ENCODE data around the gene ATXN1. TPM values are rescaled to one million over a fixed set of nuclear protein-coding genes. Genes with fewer than 3 reads are reported as not detected.

Gene ATXN1
- total RNA-seq, 1 donor from 2014 or later, result 33.7 TPM

- Mint-ChIP-seq H3K27me3 (no peaks in the 10 kb centered on the region), H3K4me3 (no peak overlapping the region), H3K4me1 (ENCODE audit: unreplicated experiment) (peaks cover 12% of the 10 kb centered on the region), H3K36me3 (peaks cover 3% of the 10 kb centered on the region), H3K9me3 (no peaks in the 10 kb centered on the region), H3K27ac (no peak overlapping the region)
- no peak for TF ChIP-seq CTCF (conservative IDR thresholded peaks at IDR 0.05)
- DNase-seq (ENCODE audit: extremely low spot score, unreplicated experiment), result no peak
Measured at GRCh38 chr6:16564436-16564835, 196.8 kb downstream of the ATXN1 start.

GRCh38 chr6:16563628-16564240, 197.5 kb downstream of the ATXN1 start:
- Mint-ChIP-seq H3K27ac (no peak overlapping the region), H3K4me3 (no peak overlapping the region), H3K4me1 (ENCODE audit: unreplicated experiment) (peaks cover 10% of the 10 kb centered on the region), H3K36me3 (peaks cover 1% of the 10 kb centered on the region), H3K9me3 (no peaks in the 10 kb centered on the region), H3K27me3 (no peaks in the 10 kb centered on the region)
- DNase-seq (ENCODE audit: extremely low spot score, unreplicated experiment), result no peak
- no peak for TF ChIP-seq CTCF (conservative IDR thresholded peaks at IDR 0.05)

GRCh38 chr6:16562498-16562897, 198.8 kb downstream of the ATXN1 start:
- Mint-ChIP-seq H3K4me3 (no peak overlapping the region), H3K27ac (no peak overlapping the region), H3K36me3 (no peaks in the 10 kb centered on the region), H3K27me3 (no peaks in the 10 kb centered on the region), H3K4me1 (ENCODE audit: unreplicated experiment) (no peaks in the 10 kb centered on the region), H3K9me3 (no peaks in the 10 kb centered on the region)
- no peak for TF ChIP-seq CTCF (conservative IDR thresholded peaks at IDR 0.05)
- no peak for DNase-seq (ENCODE audit: extremely low spot score, unreplicated experiment)

GRCh38 chr6:16559071-16559470, 202.2 kb downstream of the ATXN1 start:
- no peak overlapping the region for H3K4me3 Mint-ChIP-seq
- no peaks in the 10 kb centered on the region for H3K27me3 Mint-ChIP-seq
- peaks cover 5% of the 10 kb centered on the region for H3K36me3 Mint-ChIP-seq
- DNase-seq (ENCODE audit: extremely low spot score, unreplicated experiment), result no peak
- H3K4me1 Mint-ChIP-seq (ENCODE audit: unreplicated experiment), result no peaks in the 10 kb centered on the region
- no peaks in the 10 kb centered on the region for H3K9me3 Mint-ChIP-seq
- no peak overlapping the region for H3K27ac Mint-ChIP-seq
- TF ChIP-seq CTCF (conservative IDR thresholded peaks at IDR 0.05), result no peak

GRCh38 chr6:16555550-16555949, 205.7 kb downstream of the ATXN1 start:
- Mint-ChIP-seq H3K4me1 (ENCODE audit: unreplicated experiment) (no peaks in the 10 kb centered on the region), H3K36me3 (peaks cover 5% of the 10 kb centered on the region), H3K9me3 (no peaks in the 10 kb centered on the region), H3K4me3 (no peak overlapping the region), H3K27ac (no peak overlapping the region), H3K27me3 (no peaks in the 10 kb centered on the region)
- DNase-seq (ENCODE audit: extremely low spot score, unreplicated experiment), result no peak
- TF ChIP-seq CTCF (conservative IDR thresholded peaks at IDR 0.05), result no peak

- no peak for TF ChIP-seq CTCF (conservative IDR thresholded peaks at IDR 0.05)
- H3K36me3 Mint-ChIP-seq, result peaks cover 9% of the 10 kb centered on the region
- DNase-seq (ENCODE audit: extremely low spot score, unreplicated experiment), result no peak
- H3K4me1 Mint-ChIP-seq (ENCODE audit: unreplicated experiment), result no peaks in the 10 kb centered on the region
- no peak overlapping the region for H3K4me3 Mint-ChIP-seq
- H3K9me3 Mint-ChIP-seq, result no peaks in the 10 kb centered on the region
- H3K27ac Mint-ChIP-seq, result no peak overlapping the region
- no peaks in the 10 kb centered on the region for H3K27me3 Mint-ChIP-seq
Measured at GRCh38 chr6:16553531-16553930, 207.7 kb downstream of the ATXN1 start.
